BLaER1 treated with 17β-estradiol and CSF1 and Interleukin-3, amounts not matched to agents 10 nM and 100 nM (cell line): ENCODE results near the gene CASZ1.

Experiments
- H3K27ac ChIP-seq, 11 experiments: shearing (Covaris generic); formaldehyde crosslinking; 2 replicates each; pipeline ENCODE4 v1.8.1; 2022
- H3K27me3 ChIP-seq, 11 experiments: shearing (Covaris generic); formaldehyde crosslinking; 2 replicates each; pipeline ENCODE4 v1.8.1; 2022
- H3K36me3 ChIP-seq, 11 experiments: shearing (Covaris generic); formaldehyde crosslinking; 2 replicates each; pipeline ENCODE4 v1.8.1; 2022
- H3K4me1 ChIP-seq, 10 experiments: shearing (Covaris generic); formaldehyde crosslinking; 2 replicates each; pipeline ENCODE4 v1.8.1; 2022
- H3K4me2 ChIP-seq, 11 experiments: shearing (Covaris generic); formaldehyde crosslinking; 2 replicates each; pipeline ENCODE4 v1.8.1; 2022
- H3K4me3 ChIP-seq, 10 experiments: shearing (Covaris generic); formaldehyde crosslinking; 2 replicates each; pipeline ENCODE4 v1.8.1; 2022
- H3K9ac ChIP-seq, 11 experiments: shearing (Covaris generic); formaldehyde crosslinking; 2 replicates each; pipeline ENCODE4 v1.8.1; 2022
- H3K9me3 ChIP-seq, 11 experiments: shearing (Covaris generic); formaldehyde crosslinking; replicated peaks in 1 of 11; 2 replicates each; pipeline ENCODE4 v1.8.1; 2022
- H4K20me1 ChIP-seq, 11 experiments: shearing (Covaris generic); formaldehyde crosslinking; 2 replicates each; pipeline ENCODE4 v1.8.1; 2022
- Cebpa-rat ChIP-seq, 11 experiments: shearing (Covaris generic); IDR thresholded peaks; 2 replicates each; pipeline ENCODE4 v1.8.1; 2022

The CASZ1 gene

DNA sequence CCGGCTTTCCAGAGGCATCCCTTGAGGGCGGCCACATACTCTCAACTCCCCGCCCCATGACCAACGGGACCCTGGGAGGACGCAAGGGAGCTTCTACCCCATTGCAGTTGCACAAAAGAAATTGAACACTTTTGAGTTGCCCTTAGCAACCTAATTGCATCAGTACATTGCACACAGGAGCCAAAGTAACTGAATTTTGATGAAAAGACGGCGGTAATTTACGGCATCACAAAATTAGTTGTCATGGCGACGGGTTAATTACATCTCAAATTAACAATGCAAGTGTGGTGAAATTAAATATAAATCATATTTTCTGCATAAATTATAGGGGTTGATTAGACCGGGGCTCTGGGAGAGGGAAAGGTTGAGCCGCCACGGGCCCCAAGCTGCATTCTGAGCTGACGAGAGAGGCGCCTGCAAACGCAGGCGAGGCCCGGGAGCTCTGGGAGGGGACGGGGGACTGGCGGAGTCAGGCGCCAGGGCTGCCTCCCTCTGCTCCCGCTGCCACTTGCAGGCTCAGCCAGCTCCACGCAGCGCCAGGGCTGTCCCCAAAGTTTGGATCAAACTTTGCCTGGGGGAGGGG, 61.4 kb downstream of the CASZ1 start:
- Histone ChIP-seq H3K4me3 (no peak overlapping the region), H3K9me3 (no peaks in the 10 kb centered on the region), H4K20me1 (no peaks in the 10 kb centered on the region; a peak in 1 of 22 replicates), H3K4me2 (no peak overlapping the region), H3K27ac (no peak overlapping the region), H3K36me3 (no peaks in the 10 kb centered on the region), H3K4me1 (peaks cover 0 to 11% (median 3%) of the 10 kb centered on the region in 10 experiments; a peak in 6 of 20 replicates), H3K9ac (no peak overlapping the region), H3K27me3 (no peaks in the 10 kb centered on the region)
- no peak for TF ChIP-seq Cebpa-rat (IDR thresholded peaks at IDR 0.05)

DNA sequence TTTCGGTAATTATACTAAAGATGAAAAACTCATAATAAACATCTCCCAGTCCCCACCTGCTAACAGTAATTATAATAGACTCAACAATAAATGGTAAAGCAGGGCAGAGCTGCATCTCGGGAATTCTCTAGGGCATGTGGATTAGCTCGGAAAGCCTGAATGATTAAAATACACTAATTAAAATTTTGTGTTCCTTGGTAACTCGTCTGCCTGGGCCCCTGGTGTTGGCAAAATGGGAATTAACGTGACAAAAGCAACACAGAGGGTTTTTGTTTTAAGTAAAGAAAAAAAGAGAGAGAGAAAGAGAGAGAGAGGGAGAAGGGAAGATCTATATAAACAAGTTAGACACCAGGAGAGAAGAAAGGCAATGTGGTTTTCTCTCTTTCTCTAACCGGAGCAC, 62.1 kb downstream of the CASZ1 start:
- Histone ChIP-seq H4K20me1 (no peaks in the 10 kb centered on the region; a peak in 1 of 22 replicates), H3K27me3 (no peaks in the 10 kb centered on the region), H3K9me3 (no peaks in the 10 kb centered on the region), H3K9ac (no peak overlapping the region), H3K4me2 (no peak overlapping the region), H3K36me3 (no peaks in the 10 kb centered on the region), H3K4me3 (no peak overlapping the region), H3K27ac (no peak overlapping the region), H3K4me1 (peaks cover 0 to 14% (median 4%) of the 10 kb centered on the region in 10 experiments; a peak in 6 of 20 replicates)
- no peak for TF ChIP-seq Cebpa-rat (IDR thresholded peaks at IDR 0.05)

DNA sequence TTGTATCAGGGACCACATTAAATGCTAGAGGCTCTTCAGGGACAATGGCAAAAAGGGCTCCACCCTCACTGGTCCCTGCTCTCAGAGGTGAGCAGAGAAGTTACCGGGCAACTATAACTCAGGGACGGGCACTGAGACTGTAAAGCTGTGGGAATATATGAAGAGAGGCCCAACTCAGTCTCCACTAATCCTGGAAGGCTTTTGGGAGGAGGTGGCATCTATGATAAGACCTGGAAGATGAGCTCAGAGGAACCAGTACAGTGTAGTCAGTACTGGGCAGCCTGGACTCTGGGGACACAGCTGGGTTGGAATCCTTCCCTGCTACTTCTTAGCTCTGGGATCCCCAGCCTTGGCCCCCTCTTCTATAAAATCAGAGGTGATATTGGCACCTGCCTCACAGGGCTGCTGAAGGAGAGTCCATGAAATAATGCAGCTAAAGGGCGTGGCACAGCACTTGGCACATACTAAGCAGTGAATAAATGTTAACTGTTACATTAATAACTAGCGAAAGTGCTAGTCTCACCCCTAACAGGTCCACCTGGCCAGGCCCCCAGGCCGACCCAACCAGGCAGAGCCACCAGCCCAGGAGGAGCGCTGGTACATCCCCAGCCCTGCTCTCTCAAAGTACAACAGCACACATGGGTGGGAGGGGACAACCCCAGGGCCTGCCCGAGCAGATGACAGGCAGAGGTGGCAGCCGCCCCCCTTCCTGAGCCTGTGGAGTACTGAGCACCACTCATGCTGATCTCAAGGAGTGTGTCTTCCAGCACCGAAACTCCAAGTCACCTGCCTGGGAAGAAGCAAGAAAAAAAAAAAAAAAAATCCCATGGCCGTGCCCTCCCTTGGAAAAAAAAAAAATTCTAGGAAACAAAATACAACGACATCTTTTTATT, 62.7 kb downstream of the CASZ1 start:
- H3K9ac ChIP-seq = no peak overlapping the region

DNA sequence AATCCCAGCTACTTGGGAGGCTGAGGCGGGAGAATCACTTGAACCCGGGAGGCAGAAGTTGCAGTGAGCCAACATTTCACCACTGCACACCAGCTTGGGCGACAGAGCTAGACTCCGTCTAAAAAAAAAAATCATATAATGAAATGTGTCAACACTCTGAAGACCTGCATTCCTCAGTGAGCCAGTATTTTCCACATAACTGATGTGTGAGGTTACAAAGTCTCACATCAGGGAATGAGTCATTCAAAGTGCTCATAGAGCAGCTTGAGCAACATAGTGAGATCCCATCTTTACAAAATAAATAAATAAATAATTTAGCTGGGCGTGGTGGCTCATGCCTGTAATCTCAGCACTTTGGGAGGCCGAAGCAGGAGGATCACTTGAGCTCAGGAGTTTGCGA, 65.5 kb downstream of the CASZ1 start:
- H3K4me1 ChIP-seq = peaks cover 0 to 6% (median 0%) of the 10 kb centered on the region in 10 experiments; a peak in 2 of 20 replicates
- no peak overlapping the region for H3K9ac ChIP-seq
- H3K9me3 ChIP-seq = no peaks in the 10 kb centered on the region
- no peak for TF ChIP-seq Cebpa-rat (IDR thresholded peaks at IDR 0.05)
- H3K36me3 ChIP-seq = no peaks in the 10 kb centered on the region
- no peaks in the 10 kb centered on the region; a peak in 2 of 22 replicates for H4K20me1 ChIP-seq
- no peak overlapping the region for H3K4me3 ChIP-seq
- no peak overlapping the region for H3K4me2 ChIP-seq
- no peaks in the 10 kb centered on the region for H3K27me3 ChIP-seq
- H3K27ac ChIP-seq = no peak overlapping the region

More for the DNA sequence above, 62.7 kb downstream of the CASZ1 start:
- H3K4me1 ChIP-seq = peaks cover 0 to 16% (median 4%) of the 10 kb centered on the region in 10 experiments; a peak in 6 of 20 replicates
- no peak for TF ChIP-seq Cebpa-rat (IDR thresholded peaks at IDR 0.05)
- H3K27ac ChIP-seq = no peak overlapping the region
- no peak overlapping the region for H3K4me3 ChIP-seq
- no peaks in the 10 kb centered on the region for H3K27me3 ChIP-seq
- H4K20me1 ChIP-seq = no peaks in the 10 kb centered on the region; a peak in 1 of 22 replicates
- H3K9me3 ChIP-seq = no peaks in the 10 kb centered on the region
- no peak overlapping the region for H3K4me2 ChIP-seq
- no peaks in the 10 kb centered on the region for H3K36me3 ChIP-seq

DNA sequence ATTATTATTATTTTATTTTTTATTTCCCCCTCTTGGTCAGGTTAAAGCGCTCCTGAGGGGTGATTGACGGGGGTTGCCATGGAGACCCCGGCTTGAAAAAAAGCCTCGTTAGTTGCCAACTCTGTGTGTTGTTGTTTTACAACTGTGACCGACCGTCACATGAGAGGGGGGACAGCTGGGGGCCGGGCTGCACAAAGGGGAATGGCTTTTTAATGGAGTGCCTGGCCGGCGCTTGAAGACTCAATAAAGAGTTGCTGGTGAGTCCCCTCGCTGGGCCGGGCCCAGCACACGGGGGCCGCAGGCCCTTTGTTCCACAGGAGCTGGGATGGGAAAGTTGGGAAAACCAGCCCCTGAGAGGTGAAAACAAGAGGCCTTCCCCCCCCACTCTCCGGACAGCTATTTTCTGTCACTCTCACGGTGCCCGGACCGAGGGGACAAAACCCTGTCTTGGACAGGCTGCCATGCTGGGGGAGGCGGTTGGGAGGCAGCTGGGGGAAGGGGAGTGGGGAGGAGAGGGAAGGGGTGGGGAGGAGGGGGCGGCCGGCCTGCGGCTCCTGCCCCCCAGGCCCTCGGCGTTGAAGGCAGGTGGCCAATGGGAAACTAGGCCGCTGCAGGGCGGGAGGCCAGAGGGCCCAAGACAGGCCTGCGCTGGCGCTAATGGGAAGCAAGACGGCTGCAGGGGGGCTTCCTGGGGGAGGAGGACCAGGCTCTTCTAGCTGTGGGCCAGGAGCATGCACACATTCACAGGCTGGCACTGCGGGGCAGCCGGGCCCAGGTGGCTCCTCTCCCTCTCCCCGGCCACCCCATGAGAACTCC, 67.6 kb downstream of the CASZ1 start:
- H3K27ac ChIP-seq = no peak overlapping the region
- no peak for TF ChIP-seq Cebpa-rat (IDR thresholded peaks at IDR 0.05)

DNA sequence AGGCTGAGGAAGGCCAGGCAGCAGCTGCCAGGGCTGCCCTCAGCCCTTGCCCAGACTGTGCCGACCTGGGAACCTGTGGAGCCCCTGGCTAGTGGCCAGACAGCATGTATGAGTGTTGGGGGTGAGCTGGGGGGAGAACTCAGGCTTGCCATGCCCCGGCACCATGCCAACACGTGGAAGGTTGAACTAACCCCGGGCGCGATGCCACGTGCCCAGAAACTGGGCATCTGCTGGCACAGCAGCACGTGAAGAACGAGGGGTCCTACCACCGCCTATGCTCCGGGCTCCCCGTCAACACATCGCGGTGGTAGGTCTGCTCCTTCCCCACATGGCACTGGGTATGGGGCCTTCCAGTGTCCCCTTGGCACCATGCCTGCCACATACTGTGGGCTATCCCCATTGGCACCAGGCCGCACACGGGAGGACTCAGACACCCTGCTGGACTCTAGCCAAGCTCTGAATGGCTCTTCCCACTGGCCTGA, 68.7 kb downstream of the CASZ1 start:
- peaks cover 0 to 17% (median 12%) of the 10 kb centered on the region in 10 experiments; a peak in 13 of 20 replicates for H3K4me1 ChIP-seq
- no peak overlapping the region for H3K4me2 ChIP-seq
- H3K9me3 ChIP-seq = no peaks in the 10 kb centered on the region
- H3K9ac ChIP-seq = no peak overlapping the region
- no peaks in the 10 kb centered on the region for H3K27me3 ChIP-seq
- no peak overlapping the region for H3K27ac ChIP-seq
- H4K20me1 ChIP-seq = no peaks in the 10 kb centered on the region; a peak in 1 of 22 replicates
- no peak for TF ChIP-seq Cebpa-rat (IDR thresholded peaks at IDR 0.05)
- no peak overlapping the region for H3K4me3 ChIP-seq
- H3K36me3 ChIP-seq = no peaks in the 10 kb centered on the region

More for the DNA sequence above, 67.6 kb downstream of the CASZ1 start:
- Histone ChIP-seq H3K4me3 (no peak overlapping the region), H3K4me2 (no peak overlapping the region), H4K20me1 (no peaks in the 10 kb centered on the region; a peak in 1 of 22 replicates), H3K9me3 (no peaks in the 10 kb centered on the region), H3K9ac (no peak overlapping the region), H3K4me1 (peaks cover 0 to 14% (median 5%) of the 10 kb centered on the region in 10 experiments; a peak in 13 of 20 replicates), H3K27me3 (no peaks in the 10 kb centered on the region), H3K36me3 (no peaks in the 10 kb centered on the region)

DNA sequence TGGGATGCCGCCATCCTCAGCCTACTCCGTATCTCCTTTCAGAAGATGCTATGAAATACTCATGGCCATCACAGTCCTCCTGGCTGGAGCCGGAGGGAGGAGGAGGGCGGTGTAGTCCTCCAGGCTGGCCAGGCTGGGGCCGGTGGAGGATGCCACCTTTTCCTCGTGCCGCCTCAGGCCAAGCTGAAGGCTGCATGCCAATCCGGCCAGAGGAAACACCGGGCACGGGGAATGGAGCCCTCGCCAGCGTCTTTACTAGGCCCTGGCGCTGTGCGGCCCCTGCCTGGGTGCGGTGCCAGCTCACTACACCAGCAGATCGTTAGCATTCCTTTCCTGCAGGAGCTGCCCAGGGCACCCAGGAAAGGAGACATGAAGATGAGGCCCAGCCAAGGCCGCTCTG, 70.1 kb downstream of the CASZ1 start:
- H3K4me3 ChIP-seq = no peak overlapping the region
- H3K27ac ChIP-seq = no peak overlapping the region
- no peaks in the 10 kb centered on the region; a peak in 1 of 22 replicates for H4K20me1 ChIP-seq
- H3K36me3 ChIP-seq = no peaks in the 10 kb centered on the region
- H3K4me1 ChIP-seq = peaks cover 0 to 20% (median 12%) of the 10 kb centered on the region in 10 experiments; a peak in 13 of 20 replicates
- H3K9me3 ChIP-seq = no peaks in the 10 kb centered on the region
- no peak for TF ChIP-seq Cebpa-rat (IDR thresholded peaks at IDR 0.05)
- H3K4me2 ChIP-seq = no peak overlapping the region
- no peak overlapping the region for H3K9ac ChIP-seq
- no peaks in the 10 kb centered on the region for H3K27me3 ChIP-seq

DNA sequence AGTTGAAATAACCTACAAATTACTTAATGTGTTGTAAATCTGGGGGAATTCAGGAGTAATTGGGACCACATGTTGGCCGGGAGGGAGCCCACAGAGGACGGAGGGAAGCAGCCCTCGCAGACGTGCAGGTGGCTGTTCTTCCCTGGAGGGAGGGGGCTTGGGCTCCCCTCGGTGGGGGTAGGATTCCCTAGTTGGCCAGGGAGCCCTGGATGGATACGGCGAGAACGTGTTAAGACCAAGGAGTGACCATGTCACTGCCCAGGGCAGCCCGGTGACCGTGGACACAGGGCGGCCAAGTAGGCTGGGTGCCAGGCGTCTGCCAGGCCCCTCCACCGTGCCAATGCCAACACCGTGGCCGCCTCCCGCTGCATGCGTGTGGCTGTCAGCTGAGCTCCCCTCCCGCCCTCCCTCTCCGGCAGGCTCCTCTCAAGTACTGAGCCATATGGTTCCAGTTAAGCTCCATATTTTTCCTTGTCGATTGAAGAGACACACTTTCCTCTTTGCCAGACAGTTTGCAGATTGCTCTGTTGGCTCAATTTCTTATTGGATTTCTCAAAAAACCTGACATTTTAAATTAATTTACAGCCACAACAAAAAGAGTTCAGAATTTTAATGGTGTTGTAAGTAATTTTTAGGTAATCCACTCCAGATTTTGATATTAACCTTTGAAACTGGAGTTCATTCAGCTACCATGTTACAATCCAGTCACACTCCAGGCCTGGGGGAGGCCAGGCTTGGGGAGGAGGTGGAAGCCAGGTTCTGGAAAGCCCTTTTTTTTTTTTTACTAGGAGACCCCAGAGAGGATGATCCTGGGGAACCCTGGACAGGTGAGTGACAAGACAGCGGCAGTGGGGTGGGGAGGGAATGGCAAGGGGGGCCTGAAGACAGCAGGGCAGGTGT, 71.2 kb downstream of the CASZ1 start:
- Histone ChIP-seq H3K27ac (no peak overlapping the region), H3K4me3 (no peak overlapping the region), H3K4me2 (no peak overlapping the region)

More for the DNA sequence above, 71.2 kb downstream of the CASZ1 start:
- H3K36me3 ChIP-seq = no peaks in the 10 kb centered on the region
- H4K20me1 ChIP-seq = no peaks in the 10 kb centered on the region; a peak in 1 of 22 replicates
- no peaks in the 10 kb centered on the region for H3K27me3 ChIP-seq
- peaks cover 0 to 20% (median 12%) of the 10 kb centered on the region in 10 experiments; a peak in 13 of 20 replicates for H3K4me1 ChIP-seq
- no peaks in the 10 kb centered on the region for H3K9me3 ChIP-seq
- TF ChIP-seq Cebpa-rat (IDR thresholded peaks at IDR 0.05) = no peak
- H3K9ac ChIP-seq = no peak overlapping the region
